SU-DHL-6 (cell line): ENCODE measurements around the gene CYBC1.

ENCODE experiments used
- H2AFZ ChIP-seq: fragments of 200-600 bp; sonication (generic); 2 replicates; pipeline ENCODE4 v1.6.1; 2014; ENCODE audit warnings: low read depth, mild to moderate bottlenecking, moderate library complexity, mixed read lengths, antibody characterized with exemption, low read length; ENCODE audit not compliant: severe bottlenecking
- H3F3A ChIP-seq: fragments of 200-600 bp; shearing (Covaris generic); 2 replicates; pipeline ENCODE4 v1.6.0; 2016; ENCODE audit warnings: antibody characterized with exemption, mild to moderate bottlenecking; ENCODE audit not compliant: insufficient read depth
- H3K27ac ChIP-seq: fragments of 200-600 bp; sonication (generic); 2 replicates; pipeline ENCODE4 v1.5.1; 2016; ENCODE audit warnings: low read depth, mild to moderate bottlenecking, low read length, moderate library complexity, mixed read lengths
- H3K27me3 ChIP-seq: fragments of 200-600 bp; sonication (generic), shearing (Covaris generic); 2 replicates; pipeline ENCODE4 v1.6.0; 2014; ENCODE audit warnings: mild to moderate bottlenecking, low read length
- H3K36me3 ChIP-seq: fragments of 200-600 bp; sonication (generic); 2 replicates; pipeline ENCODE4 v1.6.1; 2014; ENCODE audit warnings: mild to moderate bottlenecking, low read length, mixed read lengths
- H3K4me2 ChIP-seq: fragments of 300-600, 200-600 bp; shearing (Covaris generic), sonication (generic); 2 replicates; pipeline ENCODE4 v1.6.0; 2014; ENCODE audit warnings: low read length, low read depth, mild to moderate bottlenecking; ENCODE audit not compliant: poor library complexity, severe bottlenecking
- H3K4me3 ChIP-seq: fragments of 200-600 bp; sonication (generic); 2 replicates; pipeline ENCODE4 v1.5.1; 2014; ENCODE audit warnings: antibody characterized with exemption, low read length, mild to moderate bottlenecking, mixed read lengths; ENCODE audit not compliant: insufficient read depth, poor library complexity, severe bottlenecking
- H3K79me2 ChIP-seq: fragments of 200-600 bp; sonication (generic); 2 replicates; pipeline ENCODE4 v1.6.1; 2014; ENCODE audit warnings: mild to moderate bottlenecking, low read length, moderate library complexity; ENCODE audit not compliant: insufficient read depth
- H3K9ac ChIP-seq: fragments of 200-600 bp; sonication (generic); 2 replicates; pipeline ENCODE4 v1.7.0; 2014; ENCODE audit warnings: mild to moderate bottlenecking, low read length
- H3K9me2 ChIP-seq: fragments of 200-600 bp; sonication (generic); replicated peaks from 2 replicates; pipeline ENCODE4 v1.6.1; 2014; ENCODE audit warnings: low read length; ENCODE audit not compliant: insufficient read depth
- H3K9me3 ChIP-seq: fragments of 200-600 bp; sonication (generic); 2 replicates; pipeline ENCODE4 v1.6.1; 2014; ENCODE audit warnings: low read length, mixed read lengths; ENCODE audit not compliant: insufficient read depth
- H4K20me1 ChIP-seq: fragments of 200-600 bp; sonication (generic); 2 replicates; pipeline ENCODE4 v1.6.1; 2014; ENCODE audit warnings: low read depth, mild to moderate bottlenecking, antibody characterized with exemption, low read length, moderate library complexity, mixed read lengths
- EZH2phosphoT487 ChIP-seq: fragments of 200-600 bp; sonication (generic), shearing (Covaris generic); conservative IDR thresholded peaks from 2 replicates; pipeline ENCODE4 v1.6.1; 2018; ENCODE audit warnings: mild to moderate bottlenecking, antibody characterized with exemption, low read length, moderate library complexity, mixed read lengths
- TF ChIP-seq, protein P1 (sequence below): fragments of 200-600 bp; sonication (generic); IDR thresholded peaks from one replicate; pipeline ENCODE4 v1.5.1; 2017; ENCODE audit warnings: antibody characterized with exemption, mild to moderate bottlenecking, low read length, moderate library complexity; ENCODE audit not compliant: insufficient read depth, poor library complexity, severe bottlenecking

CYBC1 gene

DNA sequence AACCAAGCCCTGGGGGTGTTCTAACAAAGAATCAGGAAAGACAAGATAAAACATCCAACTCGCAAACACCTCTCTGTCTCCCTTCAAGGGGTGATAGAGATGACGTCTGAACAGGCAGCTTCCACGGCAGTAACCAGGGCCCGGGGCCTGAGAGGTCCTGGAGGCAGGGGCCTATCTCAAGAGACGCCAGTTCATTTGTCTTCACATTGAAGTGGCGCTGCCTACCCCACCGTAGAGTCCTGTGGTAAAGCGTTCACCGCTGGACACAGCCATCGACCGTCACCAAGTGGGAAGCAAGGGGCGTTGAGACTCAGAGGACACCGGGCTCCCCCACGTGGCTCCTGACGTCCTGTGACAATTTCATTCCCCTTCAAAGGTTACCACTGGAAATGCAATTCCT is 57.6 kb downstream of the CYBC1 start:
- H3K27me3 ChIP-seq = no peaks in the 10 kb centered on the region
- H3K4me3 ChIP-seq = no peak overlapping the region
- H3K36me3 ChIP-seq = no peaks in the 10 kb centered on the region
- H2AFZ ChIP-seq = no peak overlapping the region
- no peak for TF ChIP-seq EZH2phosphoT487
- TF ChIP-seq, protein P1, sequence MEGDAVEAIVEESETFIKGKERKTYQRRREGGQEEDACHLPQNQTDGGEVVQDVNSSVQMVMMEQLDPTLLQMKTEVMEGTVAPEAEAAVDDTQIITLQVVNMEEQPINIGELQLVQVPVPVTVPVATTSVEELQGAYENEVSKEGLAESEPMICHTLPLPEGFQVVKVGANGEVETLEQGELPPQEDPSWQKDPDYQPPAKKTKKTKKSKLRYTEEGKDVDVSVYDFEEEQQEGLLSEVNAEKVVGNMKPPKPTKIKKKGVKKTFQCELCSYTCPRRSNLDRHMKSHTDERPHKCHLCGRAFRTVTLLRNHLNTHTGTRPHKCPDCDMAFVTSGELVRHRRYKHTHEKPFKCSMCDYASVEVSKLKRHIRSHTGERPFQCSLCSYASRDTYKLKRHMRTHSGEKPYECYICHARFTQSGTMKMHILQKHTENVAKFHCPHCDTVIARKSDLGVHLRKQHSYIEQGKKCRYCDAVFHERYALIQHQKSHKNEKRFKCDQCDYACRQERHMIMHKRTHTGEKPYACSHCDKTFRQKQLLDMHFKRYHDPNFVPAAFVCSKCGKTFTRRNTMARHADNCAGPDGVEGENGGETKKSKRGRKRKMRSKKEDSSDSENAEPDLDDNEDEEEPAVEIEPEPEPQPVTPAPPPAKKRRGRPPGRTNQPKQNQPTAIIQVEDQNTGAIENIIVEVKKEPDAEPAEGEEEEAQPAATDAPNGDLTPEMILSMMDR = no peak
- H3K9me3 ChIP-seq = no peaks in the 10 kb centered on the region
- no peak overlapping the region for H3K27ac ChIP-seq
- H3K79me2 ChIP-seq = no peaks in the 10 kb centered on the region
- H3F3A ChIP-seq = no peaks in the 10 kb centered on the region
- H4K20me1 ChIP-seq = no peaks in the 10 kb centered on the region
- H3K9me2 ChIP-seq = no peaks in the 10 kb centered on the region
- no peak overlapping the region for H3K9ac ChIP-seq
- H3K4me2 ChIP-seq = no peak overlapping the region
